DMS 273 (cell line): ENCODE data around the gene FLT3LG.

Experiments used
- DNase-seq: peaks from one replicate; lab custom pipeline; 2025; ENCODE audit not compliant: unreplicated experiment; lab: John Stamatoyannopoulos, UW

FLT3LG gene

GRCh38 chr19:49487277-49488045 is 13.4 kb downstream of the FLT3LG start, which contains the start of gene RPL13A:
TSS of gene RPL13A (plus strand) at chr19:49487608. CDS start at chr19:49487630, 22 bp downstream.
- peak; percentile 100 for DNase-seq

- DNase-seq, result peak; percentile 47
Observed at GRCh38 chr19:49488046-49488862, 14.2 kb downstream of the FLT3LG start.

GRCh38 chr19:49488863-49489537 is 15.0 kb downstream of the FLT3LG start:
- DNase-seq, result peak; percentile 47

- DNase-seq, result peak; percentile 59
Observed at GRCh38 chr19:49489601-49490167, 15.7 kb downstream of the FLT3LG start.

- no peak for DNase-seq
Observed at GRCh38 chr19:49490287-49491029, 16.4 kb downstream of the FLT3LG start.

- DNase-seq, result peak; percentile 59
Observed at GRCh38 chr19:49491030-49491803, 17.2 kb downstream of the FLT3LG start.

GRCh38 chr19:49491804-49492572 is 18.0 kb downstream of the FLT3LG start:
- peak; percentile 75 for DNase-seq

GRCh38 chr19:49492573-49493405 is 18.8 kb downstream of the FLT3LG start:
- DNase-seq, result peak; percentile 88

- DNase-seq, result no peak
Observed at GRCh38 chr19:49496574-49497008, 22.6 kb downstream of the FLT3LG start.

- peak; percentile 81 for DNase-seq
Observed at GRCh38 chr19:49497047-49497788, 23.2 kb downstream of the FLT3LG start.

- DNase-seq, result no peak
Observed at GRCh38 chr19:49497789-49498103, 23.7 kb downstream of the FLT3LG start.

GRCh38 chr19:49498475-49498874 is 24.5 kb downstream of the FLT3LG start:
- no peak for DNase-seq

- DNase-seq, result peak; percentile 56
Observed at GRCh38 chr19:49499030-49499670, 25.1 kb downstream of the FLT3LG start.

- peak; percentile 80 for DNase-seq
Observed at GRCh38 chr19:49502866-49503581, 29.0 kb downstream of the FLT3LG start.

GRCh38 chr19:49503582-49503962 is 29.6 kb downstream of the FLT3LG start:
- DNase-seq, result no peak

- DNase-seq, result peak; percentile 86
Observed at GRCh38 chr19:49506575-49507105, 32.6 kb downstream of the FLT3LG start.
